Esophagus muscularis mucosa (tissue), 4 donors: Measurements from ENCODE around the gene AIDA.

Experiments
- CTCF ChIP-seq, 3 experiments: fragments of 200-600 bp in 2 of 3; fragments of 450-650 bp in 1 of 3; sonication (generic) in 2 of 3; IDR thresholded peaks; one replicate each; pipeline ENCODE4 v1.5.1; 2017 to 2019; ENCODE audit warnings: antibody characterized with exemption in 3 of 3, mild to moderate bottlenecking in 2 of 3, moderate library complexity in 1 of 3
- EP300 ChIP-seq: sonication (generic); formaldehyde crosslinking; IDR thresholded peaks from one replicate; pipeline ENCODE4 v1.6.1; 2017; ENCODE audit warnings: antibody characterized with exemption
- POLR2AphosphoS5 ChIP-seq, 2 donors: sonication (generic); formaldehyde crosslinking; IDR thresholded peaks; one replicate each; pipeline ENCODE4 v1.6.1; 2017; ENCODE audit warnings: antibody characterized with exemption in 2 of 2

GRCh38 chr1:222680080-222680479, 32.2 kb downstream of the AIDA start:
- TF ChIP-seq CTCF (IDR thresholded peaks at IDR 0.05): no peak
- TF ChIP-seq EP300: no peak
- TF ChIP-seq POLR2AphosphoS5 (IDR thresholded peaks at IDR 0.05): no peak
